Measurements from ENCODE around the gene RAX. TPM values are rescaled to one million over a fixed set of nuclear protein-coding genes. Genes with fewer than 3 reads are reported as not detected.

Gene RAX
- total RNA-seq, 1 donor from 2014 or later: not detected

GRCh38 chr18:59275406-59275949 is 2.2 kb upstream of the RAX start:
- Mint-ChIP-seq H3K36me3 (ENCODE audit: low read depth, unreplicated experiment) (no peaks in the 10 kb centered on the region), H3K4me1 (ENCODE audit: unreplicated experiment) (no peaks in the 10 kb centered on the region), H3K9me3 (ENCODE audit: unreplicated experiment) (no peaks in the 10 kb centered on the region), H3K4me3 (ENCODE audit: unreplicated experiment) (no peak overlapping the region), H3K27ac (ENCODE audit: unreplicated experiment) (no peak overlapping the region), H3K27me3 (ENCODE audit: unreplicated experiment) (peaks cover 24% of the 10 kb centered on the region)
- TF ChIP-seq, protein P1, sequence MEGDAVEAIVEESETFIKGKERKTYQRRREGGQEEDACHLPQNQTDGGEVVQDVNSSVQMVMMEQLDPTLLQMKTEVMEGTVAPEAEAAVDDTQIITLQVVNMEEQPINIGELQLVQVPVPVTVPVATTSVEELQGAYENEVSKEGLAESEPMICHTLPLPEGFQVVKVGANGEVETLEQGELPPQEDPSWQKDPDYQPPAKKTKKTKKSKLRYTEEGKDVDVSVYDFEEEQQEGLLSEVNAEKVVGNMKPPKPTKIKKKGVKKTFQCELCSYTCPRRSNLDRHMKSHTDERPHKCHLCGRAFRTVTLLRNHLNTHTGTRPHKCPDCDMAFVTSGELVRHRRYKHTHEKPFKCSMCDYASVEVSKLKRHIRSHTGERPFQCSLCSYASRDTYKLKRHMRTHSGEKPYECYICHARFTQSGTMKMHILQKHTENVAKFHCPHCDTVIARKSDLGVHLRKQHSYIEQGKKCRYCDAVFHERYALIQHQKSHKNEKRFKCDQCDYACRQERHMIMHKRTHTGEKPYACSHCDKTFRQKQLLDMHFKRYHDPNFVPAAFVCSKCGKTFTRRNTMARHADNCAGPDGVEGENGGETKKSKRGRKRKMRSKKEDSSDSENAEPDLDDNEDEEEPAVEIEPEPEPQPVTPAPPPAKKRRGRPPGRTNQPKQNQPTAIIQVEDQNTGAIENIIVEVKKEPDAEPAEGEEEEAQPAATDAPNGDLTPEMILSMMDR (IDR thresholded peaks at IDR 0.05; ENCODE audit: unreplicated experiment): no peak
- no peak for DNase-seq (ENCODE audit: low spot score)

DNA sequence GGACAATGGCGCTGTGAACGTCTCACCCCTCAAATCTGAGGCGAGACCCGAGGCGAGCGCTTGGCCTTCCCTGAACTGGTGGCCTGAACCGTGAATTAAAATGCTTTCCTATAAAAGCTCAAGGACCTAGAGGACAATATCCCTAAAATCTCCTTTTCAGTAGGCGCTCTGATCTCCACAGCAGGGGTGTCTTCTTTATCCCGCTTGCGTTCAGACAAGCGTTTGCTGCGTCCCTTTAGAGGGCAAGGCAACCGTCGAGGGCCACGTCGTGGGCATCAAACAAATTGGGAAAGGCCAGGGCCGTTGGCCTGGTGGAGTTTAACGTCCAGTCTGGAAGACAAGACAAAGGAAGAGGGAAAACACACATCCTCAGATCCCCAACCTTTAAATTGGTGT is 1.3 kb upstream of the RAX start:
- Mint-ChIP-seq H3K4me1 (ENCODE audit: unreplicated experiment) (peaks cover 4% of the 10 kb centered on the region), H3K9me3 (ENCODE audit: unreplicated experiment) (no peaks in the 10 kb centered on the region), H3K4me3 (ENCODE audit: unreplicated experiment) (no peak overlapping the region), H3K36me3 (ENCODE audit: low read depth, unreplicated experiment) (peaks cover 4% of the 10 kb centered on the region), H3K27me3 (ENCODE audit: unreplicated experiment) (peaks cover 32% of the 10 kb centered on the region), H3K27ac (ENCODE audit: unreplicated experiment) (no peak overlapping the region)
- DNase-seq (ENCODE audit: low spot score): no peak
- TF ChIP-seq, protein P1 (IDR thresholded peaks at IDR 0.05; ENCODE audit: unreplicated experiment): no peak

- Mint-ChIP-seq H3K36me3 (ENCODE audit: low read depth, unreplicated experiment) (peaks cover 4% of the 10 kb centered on the region), H3K4me3 (ENCODE audit: unreplicated experiment) (peak overlapping the region; percentile 69), H3K27me3 (ENCODE audit: unreplicated experiment) (peaks cover 34% of the 10 kb centered on the region), H3K9me3 (ENCODE audit: unreplicated experiment) (no peaks in the 10 kb centered on the region), H3K4me1 (ENCODE audit: unreplicated experiment) (peaks cover 4% of the 10 kb centered on the region), H3K27ac (ENCODE audit: unreplicated experiment) (no peak overlapping the region)
- no peak for DNase-seq (ENCODE audit: low spot score)
- TF ChIP-seq, protein P1 (IDR thresholded peaks at IDR 0.05; ENCODE audit: unreplicated experiment): no peak
Measured at GRCh38 chr18:59273759-59274532, 692 bp upstream of the RAX start.

GRCh38 chr18:59272221-59272888 is 899 bp downstream of the RAX start:
- Mint-ChIP-seq H3K36me3 (ENCODE audit: low read depth, unreplicated experiment) (peaks cover 4% of the 10 kb centered on the region), H3K4me1 (ENCODE audit: unreplicated experiment) (peaks cover 10% of the 10 kb centered on the region), H3K4me3 (ENCODE audit: unreplicated experiment) (no peak overlapping the region), H3K9me3 (ENCODE audit: unreplicated experiment) (no peaks in the 10 kb centered on the region), H3K27ac (ENCODE audit: unreplicated experiment) (no peak overlapping the region), H3K27me3 (ENCODE audit: unreplicated experiment) (peaks cover 42% of the 10 kb centered on the region)
- DNase-seq (ENCODE audit: low spot score): no peak
- TF ChIP-seq, protein P1 (IDR thresholded peaks at IDR 0.05; ENCODE audit: unreplicated experiment): no peak

Data from endothelial cell (in vitro differentiated cells).